Mammary microvascular endothelial cell (primary cell): ENCODE results near the gene ATXN1L. TPM values are rescaled to one million over a fixed set of nuclear protein-coding genes. Genes with fewer than 3 reads are reported as not detected.

Experiments used
- total RNA-seq: library from RNA; depleted of rRNA; stranded (reverse); fragments of >200 nt; gene quantifications from 2 replicates; pipeline ENCODE4 v1.2.3, GENCODE V29; 2015

Gene ATXN1L
- 13.5 and 14.4 TPM in 2 replicates for total RNA-seq

GRCh38 chr16:71845639-71846430 is at the start of gene ATXN1L:
TSS of gene ATXN1L (plus strand) at chr16:71845976. CDS start at chr16:71849741, 3,765 bp downstream.

GRCh38 chr16:71808593-71809459 is 37.0 kb upstream of the ATXN1L start, which contains the start of gene AP1G1:
TSS of gene AP1G1 (minus strand) at chr16:71808834. CDS start at chr16:71789479, 19,355 bp downstream.

GRCh38 chr16:71883849-71884638 is 38.3 kb downstream of the ATXN1L start, which contains the start of gene ZNF821:
TSS of gene ZNF821 (minus strand) at chr16:71884182. CDS start at chr16:71879946, 4,236 bp downstream.

GRCh38 chr16:71894921-71895678 is 49.3 kb downstream of the ATXN1L start, which contains the start of gene IST1:
TSS of gene IST1 (plus strand) at chr16:71895531. CDS start at chr16:71915641, 20,110 bp downstream.

Other genes with a start within 250 kb of the ATXN1L start
- gene MARVELD3, start 219.8 kb upstream of the ATXN1L start, total RNA-seq: not detected in 2 replicates
- gene PHLPP2, start 121.3 kb upstream of the ATXN1L start, total RNA-seq: 5.0 and 6.3 TPM in 2 replicates
- gene AP1G1, start 37.1 kb upstream of the ATXN1L start, total RNA-seq: 42.1 and 44.6 TPM in 2 replicates
- gene ZNF821, start 38.2 kb downstream of the ATXN1L start, total RNA-seq: 2.2 and 4.4 TPM in 2 replicates
- gene IST1, start 49.6 kb downstream of the ATXN1L start, total RNA-seq: 141 and 152 TPM in 2 replicates
- not detected in 2 replicates for gene PKD1L3, start 154.4 kb downstream of the ATXN1L start, total RNA-seq
- 7.4 and 8.2 TPM in 2 replicates for gene DHODH, start 162.8 kb downstream of the ATXN1L start, total RNA-seq
- gene HP, start 208.5 kb downstream of the ATXN1L start, total RNA-seq: not detected in 2 replicates
- not detected in 2 replicates for gene HPR, start 217.2 kb downstream of the ATXN1L start, total RNA-seq
- gene TXNL4B, start 247.6 kb downstream of the ATXN1L start, total RNA-seq: 7.1 and 13.0 TPM in 2 replicates
- gene DHX38, start 247.9 kb downstream of the ATXN1L start, total RNA-seq: 34.8 and 46.0 TPM in 2 replicates